Loucy (cell line): ENCODE measurements around the gene CABP2.

ENCODE experiments used
- H2AFZ ChIP-seq: fragments of 200-600 bp; sonication (generic); 2 replicates; pipeline ENCODE4 v1.6.0; 2016; ENCODE audit warnings: antibody characterized with exemption, mild to moderate bottlenecking, low read length, moderate library complexity
- H3F3A ChIP-seq: fragments of 200-600 bp; 2 replicates; pipeline ENCODE4 v1.6.0; 2016; ENCODE audit warnings: antibody characterized with exemption, low read depth, mild to moderate bottlenecking
- H3K27me3 ChIP-seq: fragments of 200-600 bp; sonication (generic); 2 replicates; pipeline ENCODE4 v1.6.1; 2014; ENCODE audit warnings: low read length, mild to moderate bottlenecking; ENCODE audit not compliant: insufficient read depth, poor library complexity, severe bottlenecking
- H3K36me3 ChIP-seq: fragments of 200-600 bp; sonication (generic); 2 replicates; pipeline ENCODE4 v1.6.1; 2016; ENCODE audit warnings: low read length; ENCODE audit not compliant: insufficient read depth
- H3K4me1 ChIP-seq: fragments of 200-600 bp; sonication (generic); 2 replicates; pipeline ENCODE4 v1.5.1; 2014; ENCODE audit warnings: low read length, mild to moderate bottlenecking; ENCODE audit not compliant: insufficient read depth, poor library complexity, severe bottlenecking
- H3K4me2 ChIP-seq: fragments of 200-600 bp; sonication (generic); 2 replicates; pipeline ENCODE4 v1.6.0; 2014; ENCODE audit warnings: antibody characterized with exemption, low read length, low read depth, mild to moderate bottlenecking; ENCODE audit not compliant: poor library complexity, severe bottlenecking
- H3K4me3 ChIP-seq: fragments of 200-600 bp; sonication (generic); 2 replicates; pipeline ENCODE4 v1.5.1; 2014; ENCODE audit warnings: low read length, mild to moderate bottlenecking, mixed read lengths; ENCODE audit not compliant: poor library complexity, severe bottlenecking
- H3K79me2 ChIP-seq: fragments of 200-600 bp; sonication (generic); 2 replicates; pipeline ENCODE4 v1.6.1; 2014; ENCODE audit warnings: low read length; ENCODE audit not compliant: insufficient read depth
- H3K9ac ChIP-seq: fragments of 200-600 bp; sonication (generic); 2 replicates; pipeline ENCODE4 v1.6.0; 2014; ENCODE audit warnings: mild to moderate bottlenecking, low read depth, low read length, moderate library complexity; ENCODE audit not compliant: poor library complexity, severe bottlenecking
- H3K9me2 ChIP-seq: fragments of 200-600 bp; sonication (generic); replicated peaks from 2 replicates; pipeline ENCODE4 v1.6.1; 2016; ENCODE audit warnings: low read depth, low read length, mixed read lengths
- H3K9me3 ChIP-seq: fragments of 200-600 bp; sonication (generic); 2 replicates; pipeline ENCODE4 v1.6.1; 2014; ENCODE audit warnings: mild to moderate bottlenecking, antibody characterized with exemption, low read length, low read depth; ENCODE audit not compliant: insufficient read depth
- H4K20me1 ChIP-seq: fragments of 200-600 bp; sonication (generic); 2 replicates; pipeline ENCODE4 v1.6.0; 2014; ENCODE audit warnings: antibody characterized with exemption, low read length, mild to moderate bottlenecking; ENCODE audit not compliant: insufficient read depth, poor library complexity, severe bottlenecking
- CTCF ChIP-seq: fragments of 200-600 bp; sonication (generic); conservative IDR thresholded peaks from 2 replicates; pipeline ENCODE4 v1.5.1; 2014; ENCODE audit warnings: mild to moderate bottlenecking, antibody characterized with exemption, low read length
- EZH2phosphoT487 ChIP-seq: fragments of 200-600 bp; IDR thresholded peaks from 2 replicates; pipeline ENCODE4 v1.6.1; 2018; ENCODE audit warnings: antibody characterized with exemption, mild to moderate bottlenecking, moderate library complexity, borderline replicate concordance

The CABP2 gene

GRCh38 chr11:67535561-67535960 is 12.3 kb upstream of the CABP2 start:
- Histone ChIP-seq H4K20me1 (no peaks in the 10 kb centered on the region), H3K4me3 (no peak overlapping the region), H3K36me3 (no peaks in the 10 kb centered on the region), H3K9me3 (peaks cover 14% of the 10 kb centered on the region; the same call in 1 of the 2 replicates), H3K9ac (no peak overlapping the region), H3F3A (no peaks in the 10 kb centered on the region), H2AFZ (no peak overlapping the region), H3K79me2 (no peaks in the 10 kb centered on the region), H3K9me2 (no peaks in the 10 kb centered on the region), H3K4me2 (no peak overlapping the region), H3K4me1 (no peaks in the 10 kb centered on the region), H3K27me3 (no peaks in the 10 kb centered on the region)
- TF ChIP-seq CTCF (no peak), EZH2phosphoT487 (no peak)

GRCh38 chr11:67534070-67534679 is 10.9 kb upstream of the CABP2 start:
- Histone ChIP-seq H3K27me3 (no peaks in the 10 kb centered on the region), H3K4me3 (no peak overlapping the region), H4K20me1 (no peaks in the 10 kb centered on the region), H3K9me3 (peaks cover 14% of the 10 kb centered on the region; the same call in 1 of the 2 replicates), H2AFZ (no peak overlapping the region), H3K79me2 (no peaks in the 10 kb centered on the region), H3K36me3 (no peaks in the 10 kb centered on the region), H3K4me1 (no peaks in the 10 kb centered on the region), H3F3A (no peaks in the 10 kb centered on the region), H3K9ac (no peak overlapping the region), H3K4me2 (no peak overlapping the region), H3K9me2 (no peaks in the 10 kb centered on the region)
- TF ChIP-seq EZH2phosphoT487 (no peak), CTCF (no peak)

GRCh38 chr11:67532889-67533288 is 9.6 kb upstream of the CABP2 start:
- Histone ChIP-seq H3K4me1 (no peaks in the 10 kb centered on the region), H3K9ac (no peak overlapping the region), H2AFZ (no peak overlapping the region), H4K20me1 (no peaks in the 10 kb centered on the region), H3K27me3 (no peaks in the 10 kb centered on the region), H3K9me2 (no peaks in the 10 kb centered on the region), H3K79me2 (no peaks in the 10 kb centered on the region), H3K36me3 (no peaks in the 10 kb centered on the region), H3K4me2 (no peak overlapping the region), H3F3A (no peaks in the 10 kb centered on the region), H3K4me3 (no peak overlapping the region), H3K9me3 (peaks cover 14% of the 10 kb centered on the region; the same call in 1 of the 2 replicates)
- no peak for TF ChIP-seq EZH2phosphoT487
- TF ChIP-seq CTCF = no peak
